Measurements from ENCODE around the gene RPS6KA5. TPM values are rescaled to one million over a fixed set of nuclear protein-coding genes. Genes with fewer than 3 reads are reported as not detected.

RPS6KA5 gene
- total RNA-seq, 1 donor from 2014 or later: 1.0 TPM

DNA sequence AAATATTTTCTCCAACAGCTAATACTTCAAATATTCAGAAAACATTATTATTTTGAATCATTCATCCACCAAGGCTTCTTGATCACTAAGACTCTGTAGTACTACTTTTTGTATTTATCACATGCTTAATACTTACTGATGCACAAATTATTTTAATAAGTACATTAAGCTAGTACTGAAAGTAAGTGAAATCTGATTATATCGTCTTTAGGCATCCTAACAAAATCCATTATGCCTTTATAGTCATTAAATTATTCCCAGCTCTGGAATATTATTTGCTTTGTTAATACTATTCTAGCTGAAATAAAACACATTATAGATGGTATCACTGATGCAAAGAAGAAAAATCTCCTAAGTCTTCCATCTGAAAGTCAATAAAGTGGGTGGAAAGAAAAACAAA is 169.1 kb downstream of the RPS6KA5 start:
- H3K9me3 Mint-ChIP-seq (ENCODE audit: unreplicated experiment): no peaks in the 10 kb centered on the region
- no peak overlapping the region for H3K27ac Mint-ChIP-seq (ENCODE audit: unreplicated experiment)
- Histone ChIP-seq H3K4me3 (ENCODE audit: insufficient read depth, low read depth, low read length) (no peak overlapping the region), H3K27me3 (ENCODE audit: insufficient read depth, low read length) (no peaks in the 10 kb centered on the region), H2AFZ (ENCODE audit: low read depth, low read length) (no peak overlapping the region), H3K9ac (ENCODE audit: low read length) (no peak overlapping the region), H3K36me3 (ENCODE audit: insufficient read depth, low read length) (no peaks in the 10 kb centered on the region), H3K27ac (ENCODE audit: low read depth, low read length) (no peak overlapping the region), H4K20me1 (ENCODE audit: insufficient read depth, low read length) (no peaks in the 10 kb centered on the region), H3K4me1 (ENCODE audit: insufficient read depth, low read length) (no peaks in the 10 kb centered on the region), H3K79me2 (ENCODE audit: insufficient read depth, low read length) (no peaks in the 10 kb centered on the region), H3K9me3 (ENCODE audit: insufficient read depth, low read depth, low read length) (no peaks in the 10 kb centered on the region), H3K4me2 (ENCODE audit: low read length) (no peak overlapping the region)
- FAIRE-seq: no peak
- TF ChIP-seq, protein P1, sequence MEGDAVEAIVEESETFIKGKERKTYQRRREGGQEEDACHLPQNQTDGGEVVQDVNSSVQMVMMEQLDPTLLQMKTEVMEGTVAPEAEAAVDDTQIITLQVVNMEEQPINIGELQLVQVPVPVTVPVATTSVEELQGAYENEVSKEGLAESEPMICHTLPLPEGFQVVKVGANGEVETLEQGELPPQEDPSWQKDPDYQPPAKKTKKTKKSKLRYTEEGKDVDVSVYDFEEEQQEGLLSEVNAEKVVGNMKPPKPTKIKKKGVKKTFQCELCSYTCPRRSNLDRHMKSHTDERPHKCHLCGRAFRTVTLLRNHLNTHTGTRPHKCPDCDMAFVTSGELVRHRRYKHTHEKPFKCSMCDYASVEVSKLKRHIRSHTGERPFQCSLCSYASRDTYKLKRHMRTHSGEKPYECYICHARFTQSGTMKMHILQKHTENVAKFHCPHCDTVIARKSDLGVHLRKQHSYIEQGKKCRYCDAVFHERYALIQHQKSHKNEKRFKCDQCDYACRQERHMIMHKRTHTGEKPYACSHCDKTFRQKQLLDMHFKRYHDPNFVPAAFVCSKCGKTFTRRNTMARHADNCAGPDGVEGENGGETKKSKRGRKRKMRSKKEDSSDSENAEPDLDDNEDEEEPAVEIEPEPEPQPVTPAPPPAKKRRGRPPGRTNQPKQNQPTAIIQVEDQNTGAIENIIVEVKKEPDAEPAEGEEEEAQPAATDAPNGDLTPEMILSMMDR (IDR thresholded peaks at IDR 0.05; ENCODE audit: insufficient read depth, low read depth, low read length): no peak
- no peak for TF ChIP-seq EZH2 (IDR thresholded peaks at IDR 0.05; ENCODE audit: insufficient read depth, low read length)
- H3K36me3 Mint-ChIP-seq (ENCODE audit: low read depth, unreplicated experiment): no peaks in the 10 kb centered on the region
- no peak overlapping the region for H3K4me3 Mint-ChIP-seq (ENCODE audit: unreplicated experiment)
- no peak for DNase-seq (ENCODE audit: low read depth)
- H3K4me1 Mint-ChIP-seq (ENCODE audit: low read depth, unreplicated experiment): no peaks in the 10 kb centered on the region
- H3K27me3 Mint-ChIP-seq (ENCODE audit: low read depth, unreplicated experiment): no peaks in the 10 kb centered on the region

DNA sequence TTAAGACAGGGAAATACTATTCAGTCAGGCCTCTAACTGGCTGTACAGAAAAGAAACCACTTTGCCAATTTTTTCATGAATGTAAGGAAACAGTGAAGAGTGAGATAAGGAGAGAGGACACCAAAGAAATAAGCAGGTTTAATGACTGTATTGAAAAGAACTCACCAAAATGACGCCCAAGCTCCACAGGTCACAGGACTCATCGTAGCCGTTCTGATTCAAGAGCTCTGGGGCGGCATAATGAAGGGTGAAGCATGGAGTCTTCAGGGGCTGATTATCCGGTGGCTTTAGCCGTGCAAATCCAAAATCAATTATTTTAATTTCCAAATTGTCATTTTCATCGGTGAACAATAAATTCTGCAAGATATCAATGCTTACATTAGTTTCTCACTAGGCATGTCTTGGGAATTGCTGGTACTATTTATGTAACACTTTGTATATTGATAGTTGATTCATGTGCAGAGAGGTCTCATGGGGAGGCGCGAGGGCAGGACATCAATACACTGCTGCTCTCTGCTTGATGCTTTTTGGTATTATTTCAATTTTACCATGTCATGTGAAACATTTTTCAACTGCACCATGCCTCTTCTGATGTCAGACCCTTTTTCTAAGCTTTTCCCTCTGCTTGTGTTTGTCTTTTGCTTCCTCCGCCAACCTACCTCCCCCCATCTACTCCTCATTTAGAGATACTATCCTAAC is 170.0 kb downstream of the RPS6KA5 start:
- Histone ChIP-seq H2AFZ (ENCODE audit: low read depth, low read length) (no peak overlapping the region), H3K9ac (ENCODE audit: low read length) (no peak overlapping the region), H3K4me3 (ENCODE audit: insufficient read depth, low read depth, low read length) (no peak overlapping the region), H3K9me3 (ENCODE audit: insufficient read depth, low read depth, low read length) (no peaks in the 10 kb centered on the region), H3K36me3 (ENCODE audit: insufficient read depth, low read length) (no peaks in the 10 kb centered on the region), H3K27me3 (ENCODE audit: insufficient read depth, low read length) (no peaks in the 10 kb centered on the region), H4K20me1 (ENCODE audit: insufficient read depth, low read length) (no peaks in the 10 kb centered on the region), H3K4me2 (ENCODE audit: low read length) (no peak overlapping the region), H3K4me1 (ENCODE audit: insufficient read depth, low read length) (no peaks in the 10 kb centered on the region), H3K79me2 (ENCODE audit: insufficient read depth, low read length) (no peaks in the 10 kb centered on the region), H3K27ac (ENCODE audit: low read depth, low read length) (no peak overlapping the region)
- Mint-ChIP-seq H3K4me3 (ENCODE audit: unreplicated experiment) (no peak overlapping the region), H3K36me3 (ENCODE audit: low read depth, unreplicated experiment) (no peaks in the 10 kb centered on the region), H3K9me3 (ENCODE audit: unreplicated experiment) (no peaks in the 10 kb centered on the region), H3K27me3 (ENCODE audit: low read depth, unreplicated experiment) (no peaks in the 10 kb centered on the region), H3K4me1 (ENCODE audit: low read depth, unreplicated experiment) (no peaks in the 10 kb centered on the region), H3K27ac (ENCODE audit: unreplicated experiment) (no peak overlapping the region)
- DNase-seq (ENCODE audit: low read depth) (no peak), FAIRE-seq (no peak)
- TF ChIP-seq, protein P1 (IDR thresholded peaks at IDR 0.05; ENCODE audit: insufficient read depth, low read depth, low read length): no peak
- no peak for TF ChIP-seq EZH2 (IDR thresholded peaks at IDR 0.05; ENCODE audit: insufficient read depth, low read length)

DNA sequence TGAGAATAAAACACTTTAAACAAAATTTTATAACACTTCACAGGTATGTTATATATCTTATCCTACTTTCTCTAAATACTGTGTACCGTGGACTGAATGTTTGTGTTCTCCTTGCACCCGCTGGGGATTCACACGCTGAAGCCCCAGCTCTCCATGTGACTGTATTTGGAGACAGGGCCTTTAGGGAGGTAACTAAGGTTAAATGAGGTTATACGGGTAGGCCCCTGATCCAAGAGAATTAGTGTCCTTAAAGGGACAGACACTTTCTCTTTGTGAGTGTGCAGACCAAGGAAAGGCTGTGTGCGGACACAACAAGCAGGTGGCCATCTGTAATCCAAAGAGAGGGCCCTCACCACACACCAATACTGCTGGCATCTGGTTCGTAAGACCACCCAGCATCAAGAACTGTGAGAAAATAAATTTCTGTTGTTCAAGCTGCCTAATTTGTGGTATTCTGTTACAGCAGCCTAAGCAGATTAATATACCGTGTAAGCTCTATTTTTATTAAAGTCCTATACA is 174.1 kb downstream of the RPS6KA5 start:
- TF ChIP-seq, protein P1 (IDR thresholded peaks at IDR 0.05; ENCODE audit: insufficient read depth, low read depth, low read length): no peak
- TF ChIP-seq EZH2 (IDR thresholded peaks at IDR 0.05; ENCODE audit: insufficient read depth, low read length): no peak
- H3K36me3 Mint-ChIP-seq (ENCODE audit: low read depth, unreplicated experiment): peaks cover 3% of the 10 kb centered on the region
- H3K27ac Mint-ChIP-seq (ENCODE audit: unreplicated experiment): no peak overlapping the region
- H3K4me2 ChIP-seq (ENCODE audit: low read length): no peak overlapping the region
- no peak for DNase-seq (ENCODE audit: low read depth)
- FAIRE-seq: no peak
- no peaks in the 10 kb centered on the region for H4K20me1 ChIP-seq (ENCODE audit: insufficient read depth, low read length)
- H3K27me3 Mint-ChIP-seq (ENCODE audit: low read depth, unreplicated experiment): no peaks in the 10 kb centered on the region
- no peaks in the 10 kb centered on the region for H3K36me3 ChIP-seq (ENCODE audit: insufficient read depth, low read length)
- H3K27ac ChIP-seq (ENCODE audit: low read depth, low read length): no peak overlapping the region
- no peak overlapping the region for H2AFZ ChIP-seq (ENCODE audit: low read depth, low read length)
- H3K9ac ChIP-seq (ENCODE audit: low read length): no peak overlapping the region
- H3K4me3 ChIP-seq (ENCODE audit: insufficient read depth, low read depth, low read length): no peak overlapping the region
- H3K27me3 ChIP-seq (ENCODE audit: insufficient read depth, low read length): no peaks in the 10 kb centered on the region
- no peaks in the 10 kb centered on the region for H3K4me1 ChIP-seq (ENCODE audit: insufficient read depth, low read length)
- H3K9me3 Mint-ChIP-seq (ENCODE audit: unreplicated experiment): peaks cover 16% of the 10 kb centered on the region
- H3K79me2 ChIP-seq (ENCODE audit: insufficient read depth, low read length): no peaks in the 10 kb centered on the region
- no peak overlapping the region for H3K4me3 Mint-ChIP-seq (ENCODE audit: unreplicated experiment)
- no peaks in the 10 kb centered on the region for H3K9me3 ChIP-seq (ENCODE audit: insufficient read depth, low read depth, low read length)
- peaks cover 6% of the 10 kb centered on the region for H3K4me1 Mint-ChIP-seq (ENCODE audit: low read depth, unreplicated experiment)

All from astrocyte (in vitro differentiated cells and primary cell).